Fibroblast of pulmonary artery (primary cell): ENCODE measurements around the gene MIR17HG.
A peak's percentile ranks its signal among the peaks of the same experiment; 100 is the strongest.

Source experiments
- DNase-seq: peaks from one replicate; pipeline ENCODE4 v3.0.0-alpha.2; 2010; ENCODE audit warnings: low read depth
- H3K4me3 ChIP-seq: replicated peaks from 2 replicates; pipeline ENCODE4 v1.5.1; 2011; ENCODE audit warnings: low read depth, mild to moderate bottlenecking, control low read depth, low read length, moderate library complexity
- CTCF ChIP-seq: IDR thresholded peaks from 2 replicates; pipeline ENCODE4 v1.5.1; 2011; ENCODE audit warnings: mild to moderate bottlenecking, control low read depth, low read length, inconsistent platforms; ENCODE audit errors: missing control alignments

MIR17HG gene

DNA sequence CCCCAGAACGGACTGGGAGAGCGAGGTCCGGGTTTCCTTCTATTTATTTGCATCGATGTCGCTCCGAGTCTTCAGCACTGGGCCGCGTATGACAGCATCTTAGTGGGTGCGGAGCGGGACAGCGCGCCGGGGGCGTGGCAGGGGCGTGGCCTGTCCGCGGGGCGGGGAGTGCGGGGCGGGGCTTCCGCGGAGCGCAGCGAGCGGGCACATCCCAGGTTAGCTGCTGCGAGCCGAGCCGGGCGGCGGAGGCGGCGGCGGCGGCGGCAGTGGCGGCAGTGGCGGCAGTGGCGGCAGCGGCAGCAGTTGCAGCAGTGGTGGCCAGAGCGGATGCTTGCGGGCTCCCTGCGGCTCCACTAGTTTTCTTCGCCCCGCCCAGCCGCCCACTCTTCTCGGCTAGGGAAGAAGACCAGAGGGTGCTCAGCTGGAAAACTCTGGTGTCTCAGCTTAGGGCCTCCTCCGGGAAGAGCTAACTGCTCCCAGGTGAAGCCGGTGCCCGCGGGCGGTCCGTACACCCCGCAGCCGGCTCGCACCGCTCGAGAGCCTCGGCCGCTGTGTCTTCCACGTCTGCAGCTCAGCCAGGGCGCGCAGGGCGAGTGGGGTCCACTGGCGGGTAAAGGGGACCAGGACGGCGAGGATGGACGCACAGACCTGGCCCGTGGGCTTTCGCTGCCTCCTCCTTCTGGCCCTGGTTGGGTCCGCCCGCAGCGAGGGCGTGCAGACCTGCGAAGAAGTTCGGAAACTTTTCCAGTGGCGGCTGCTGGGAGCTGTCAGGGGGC is 51.1 kb downstream of the MIR17HG start, which contains the start of gene GPC5:
TSS of gene GPC5 (plus strand) at position 209 of the 776 bp plus-strand sequence.
- H3K4me3 ChIP-seq, result peak within 1 kb of the TSS; percentile 45
- peak; percentile 58 for DNase-seq
- TF ChIP-seq CTCF, result no peak

DNA sequence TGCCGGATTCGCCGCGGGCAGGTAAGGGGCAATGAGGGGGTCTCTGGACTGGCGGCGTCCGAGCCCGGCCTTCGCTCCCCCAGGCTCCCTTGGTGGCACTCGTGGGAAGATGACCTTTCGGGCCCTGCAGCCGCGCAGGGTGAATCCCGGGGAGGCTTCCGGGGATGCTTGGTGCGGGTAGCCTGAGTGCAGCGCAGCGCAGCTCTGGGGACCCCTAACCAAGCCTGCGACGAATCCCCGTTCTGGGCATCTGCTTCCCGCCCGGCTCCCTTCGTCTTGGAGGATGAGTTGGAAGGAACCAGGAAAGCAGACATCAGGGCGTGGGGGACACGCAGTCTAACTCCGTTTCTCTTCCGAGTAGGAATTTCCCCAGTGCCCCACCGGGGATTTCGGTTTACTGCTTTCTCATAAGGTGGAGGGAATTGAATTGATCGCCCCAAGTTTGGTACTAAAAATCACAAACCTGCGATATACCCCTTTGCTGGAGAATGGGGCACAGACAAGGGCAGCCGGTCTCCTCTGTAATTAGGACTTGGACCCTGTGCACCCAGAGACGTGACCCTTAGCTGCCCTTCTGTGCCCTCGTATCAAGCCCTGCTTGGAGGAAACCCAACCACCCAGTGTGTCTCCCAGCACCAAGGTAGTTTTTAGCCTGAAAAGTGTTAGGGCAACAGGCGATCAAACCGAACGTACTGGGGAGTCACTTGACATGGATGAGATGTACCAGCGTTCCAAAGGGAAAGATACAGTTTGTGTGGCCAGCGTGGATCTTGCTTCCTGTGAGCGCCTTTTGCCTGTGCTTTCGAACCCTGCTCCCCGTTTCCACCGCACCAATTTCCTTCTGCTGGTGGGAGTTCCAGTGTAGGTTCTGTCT is 51.9 kb downstream of the MIR17HG start:
- peak overlapping the region; percentile 45 for H3K4me3 ChIP-seq
- no peak for TF ChIP-seq CTCF
- DNase-seq, result no peak

GRCh38 chr13:91400063-91400399 is 52.5 kb downstream of the MIR17HG start:
- no peak for TF ChIP-seq CTCF
- no peak for DNase-seq

DNA sequence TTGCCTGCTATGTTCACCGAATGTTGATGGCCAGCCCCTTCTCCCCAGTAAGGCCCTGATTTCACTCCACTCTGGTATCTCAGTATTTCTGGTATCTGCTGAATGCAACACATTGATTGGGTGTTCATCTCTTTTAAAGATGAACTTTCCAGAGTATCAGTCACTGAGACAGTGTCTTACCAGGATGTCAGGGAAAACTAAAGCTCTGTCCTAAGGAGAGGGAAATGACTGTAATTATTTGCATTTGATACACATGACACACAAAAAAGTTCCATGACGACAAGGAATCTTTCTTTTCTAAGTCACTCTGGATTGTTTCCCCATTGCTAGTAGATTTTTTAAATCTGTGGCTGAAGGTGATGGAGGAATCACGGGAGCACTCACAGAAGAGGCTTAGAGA is 53.2 kb downstream of the MIR17HG start:
- no peak for DNase-seq
- no peak for TF ChIP-seq CTCF

More at GRCh38 chr13:91400063-91400399, 52.5 kb downstream of the MIR17HG start:
- H3K4me3 ChIP-seq, result no peak overlapping the region

GRCh38 chr13:91401920-91402319 is 54.4 kb downstream of the MIR17HG start:
- TF ChIP-seq CTCF, result no peak
- H3K4me3 ChIP-seq, result no peak overlapping the region
- no peak for DNase-seq

More for the DNA sequence above, 53.2 kb downstream of the MIR17HG start:
- H3K4me3 ChIP-seq, result no peak overlapping the region
